HCT116 (cell line): ENCODE measurements around the gene WHAMM. TPM values are rescaled to one million over a fixed set of nuclear protein-coding genes. Genes with fewer than 3 reads are reported as not detected.

ENCODE experiments used
- ATAC-seq: fragments of 200-7000 bp; cut with Tn5 transposase; 2 replicates; pipeline ENCODE4 v1.9.1; 2020; ENCODE audit warnings: mild to moderate bottlenecking, moderate library complexity
- BruUV-seq: library from RNA; stranded (reverse); fragments of 400-500 nt; replicated peaks from 2 replicates; lab custom pipeline; 2021; lab: Mats Ljungman, UMichigan
- CTCF ChIA-PET: fragments of 300-600 bp; sonication (Branson Sonifier 250); formaldehyde crosslinking; loops from one replicate; lab custom pipeline; 2021; ENCODE audit warnings: antibody characterized with exemption; lab: Charles Lee
- POLR2A ChIA-PET: fragments of 300-600, 350-600 bp; sonication (Branson Sonifier 250); formaldehyde crosslinking; loops from one replicate; lab custom pipeline; 2021; ENCODE audit warnings: antibody characterized with exemption; lab: Charles Lee
- RAD21 ChIA-PET, 2 experiments: fragments of 300-600 bp; sonication (Branson Sonifier 250); formaldehyde crosslinking; loops; one replicate each; lab custom pipeline; 2023; ENCODE audit warnings: low total read pairs in 2 of 2; ENCODE audit not compliant: uncharacterized antibody in 2 of 2, unreplicated experiment in 2 of 2, low non-redundant PET in 1 of 2; lab: Charles Lee
- DNase-seq: peaks from one replicate; pipeline ENCODE4 v3.0.0-alpha.2; 2010; ENCODE audit warnings: low read depth, low spot score
- H2AFZ ChIP-seq: fragments of 200-600 bp; shearing (Covaris generic), sonication (generic); 2 replicates; pipeline ENCODE4 v1.6.1; 2017; ENCODE audit warnings: low read depth, mixed run types, mixed read lengths, antibody characterized with exemption, low read length; ENCODE audit not compliant: poor library complexity, severe bottlenecking
- H3K27ac ChIP-seq: 2 replicates; pipeline ENCODE4 v1.5.1; 2012; ENCODE audit warnings: low read depth, low read length
- H3K27me3 ChIP-seq: fragments of 200-600 bp; sonication (generic); 2 replicates; pipeline ENCODE4 v1.6.1; 2016; ENCODE audit warnings: mixed run types, low read length, mixed read lengths; ENCODE audit not compliant: insufficient read depth
- H3K36me3 ChIP-seq, 2 experiments: fragments of 200-500 bp in 1 of 2; fragments of 200-600 bp in 1 of 2; sonication (Bioruptor generic) in 1 of 2; sonication (generic) in 1 of 2; 2 replicates each; pipeline versions ENCODE4 v1.5.1 to v1.6.1; 2014 to 2016; ENCODE audit warnings: low read length in 2 of 2, inconsistent platforms in 1 of 2, mixed read lengths in 1 of 2, mixed run types in 1 of 2; ENCODE audit not compliant: insufficient read depth in 2 of 2, control insufficient read depth in 1 of 2
- H3K4me1 ChIP-seq, 2 experiments: fragments of 200-600 bp in 1 of 2; sonication (generic) in 1 of 2; 2 replicates each; pipeline versions ENCODE4 v1.5.1 to v1.6.1; 2012 to 2017; ENCODE audit warnings: low read length in 2 of 2, inconsistent platforms in 1 of 2, mild to moderate bottlenecking in 1 of 2, mixed read lengths in 1 of 2, mixed run types in 1 of 2, moderate library complexity in 1 of 2; ENCODE audit not compliant: insufficient read depth in 2 of 2, control insufficient read depth in 1 of 2
- H3K4me2 ChIP-seq: fragments of 200-600 bp; sonication (generic); 2 replicates; pipeline ENCODE4 v1.6.1; 2017; ENCODE audit warnings: mixed run types, low read length, mixed read lengths
- H3K4me3 ChIP-seq, 2 experiments: fragments of 200-600 bp in 1 of 2; sonication (generic) in 1 of 2; replicated peaks in 1 of 2; 2 replicates each; pipeline ENCODE4 v1.5.1; 2011 to 2016; ENCODE audit warnings: low read length in 2 of 2, control low read depth in 1 of 2, low read depth in 1 of 2, mild to moderate bottlenecking in 1 of 2, mixed read lengths in 1 of 2, mixed run types in 1 of 2
- H3K79me2 ChIP-seq: fragments of 200-600 bp; sonication (generic); 2 replicates; pipeline ENCODE4 v1.6.1; 2017; ENCODE audit warnings: mild to moderate bottlenecking, mixed run types, low read length, moderate library complexity, mixed read lengths; ENCODE audit not compliant: insufficient read depth
- H3K9ac ChIP-seq: fragments of 200-600 bp; sonication (generic); 2 replicates; pipeline ENCODE4 v1.6.1; 2016; ENCODE audit warnings: low read length, mixed read lengths
- H3K9me2 ChIP-seq: fragments of 200-600 bp; sonication (generic), shearing (Covaris generic); 2 replicates; pipeline ENCODE4 v1.6.1; 2017; ENCODE audit warnings: mixed run types, mild to moderate bottlenecking, moderate library complexity; ENCODE audit not compliant: insufficient read depth
- H3K9me3 ChIP-seq, 2 experiments: fragments of 200-500 bp in 1 of 2; fragments of 200-600 bp in 1 of 2; sonication (Bioruptor generic) in 1 of 2; sonication (generic) in 1 of 2; 2 replicates each; pipeline ENCODE4 v1.6.1; 2014 to 2017; ENCODE audit warnings: low read length in 2 of 2, mixed read lengths in 2 of 2, inconsistent platforms in 1 of 2, low read depth in 1 of 2, mild to moderate bottlenecking in 1 of 2, mixed run types in 1 of 2, moderate library complexity in 1 of 2; ENCODE audit not compliant: control insufficient read depth in 1 of 2, insufficient read depth in 1 of 2
- H4K20me1 ChIP-seq: fragments of 200-600 bp; sonication (generic), shearing (Covaris generic); 2 replicates; pipeline ENCODE4 v1.6.1; 2017; ENCODE audit warnings: mixed run types, mild to moderate bottlenecking, moderate library complexity; ENCODE audit not compliant: insufficient read depth
- CEBPB ChIP-seq: IDR thresholded peaks from 2 replicates; pipeline ENCODE4 v1.6.1; 2012; ENCODE audit warnings: low read depth
- EGR1 ChIP-seq: IDR thresholded peaks from 2 replicates; pipeline ENCODE4 v1.6.1; 2012; ENCODE audit warnings: low read depth
- EZH2 ChIP-seq: fragments of 200-600 bp; sonication (generic); IDR thresholded peaks from 2 replicates; pipeline ENCODE4 v1.6.1; 2017; ENCODE audit warnings: antibody characterized with exemption, mixed run types
- MAX ChIP-seq: IDR thresholded peaks from 2 replicates; pipeline ENCODE4 v1.6.1; 2012
- POLR2A ChIP-seq: IDR thresholded peaks from 2 replicates; pipeline ENCODE4 v1.7.0; 2011; ENCODE audit warnings: borderline replicate concordance; ENCODE audit not compliant: insufficient read depth, insufficient read length; ENCODE audit errors: extremely low read depth
- REST ChIP-seq: IDR thresholded peaks from 2 replicates; pipeline ENCODE4 v1.6.1; 2012; ENCODE audit warnings: low read depth
- SIN3A ChIP-seq: IDR thresholded peaks from 2 replicates; pipeline ENCODE4 v1.6.1; 2012; ENCODE audit warnings: low read depth
- SP1 ChIP-seq: IDR thresholded peaks from 2 replicates; pipeline ENCODE4 v1.6.1; 2012; ENCODE audit warnings: low read depth
- SRF ChIP-seq: IDR thresholded peaks from 2 replicates; pipeline ENCODE4 v1.6.1; 2012; ENCODE audit warnings: low read depth
- TCF7L2 ChIP-seq: IDR thresholded peaks from 2 replicates; pipeline ENCODE4 v1.7.0; 2011; ENCODE audit warnings: borderline replicate concordance, inconsistent platforms; ENCODE audit not compliant: insufficient read depth, insufficient read length; ENCODE audit errors: extremely low read depth
- YY1 ChIP-seq: IDR thresholded peaks from 2 replicates; pipeline ENCODE4 v1.6.1; 2011; ENCODE audit warnings: low read length, low read depth, moderate library complexity, mild to moderate bottlenecking; ENCODE audit not compliant: insufficient replicate concordance; ENCODE audit errors: extremely low read depth
- ZBTB33 ChIP-seq: IDR thresholded peaks from 2 replicates; pipeline ENCODE4 v1.6.1; 2011; ENCODE audit warnings: mild to moderate bottlenecking, low read length, moderate library complexity; ENCODE audit not compliant: insufficient replicate concordance; ENCODE audit errors: extremely low read depth
- intact Hi-C: fragments of 100-400 bp; cut with micrococcal nuclease; formaldehyde crosslinking; loops from 2 replicates; pipeline ENCODE4 v1.10.0; 2022
- total RNA-seq: library from RNA; stranded (reverse); gene quantifications from one replicate; pipeline ENCODE4 v1.2.1, GENCODE V29; 2021; ENCODE audit not compliant: unreplicated experiment
- TF ChIP-seq, protein P1 (sequence below), 3 experiments: fragments of 200-600 bp in 1 of 3; sonication (generic) in 1 of 3; IDR thresholded peaks in 2 of 3; conservative IDR thresholded peaks in 1 of 3; 2 replicates each; pipeline ENCODE4 v1.5.1; 2012 to 2017; ENCODE audit warnings: low read depth in 2 of 3, low read length in 2 of 3, antibody characterized with exemption in 1 of 3, borderline replicate concordance in 1 of 3, control low read depth in 1 of 3, mild to moderate bottlenecking in 1 of 3, mixed read lengths in 1 of 3, mixed run types in 1 of 3, moderate library complexity in 1 of 3; ENCODE audit not compliant: insufficient read depth in 1 of 3

The WHAMM gene
- total RNA-seq, 1 experiment from 2014 or later = 7.1 TPM

GRCh38 chr15:82799183-82799841, 10.1 kb upstream of the WHAMM start (continued):
- TF ChIP-seq, protein P1, sequence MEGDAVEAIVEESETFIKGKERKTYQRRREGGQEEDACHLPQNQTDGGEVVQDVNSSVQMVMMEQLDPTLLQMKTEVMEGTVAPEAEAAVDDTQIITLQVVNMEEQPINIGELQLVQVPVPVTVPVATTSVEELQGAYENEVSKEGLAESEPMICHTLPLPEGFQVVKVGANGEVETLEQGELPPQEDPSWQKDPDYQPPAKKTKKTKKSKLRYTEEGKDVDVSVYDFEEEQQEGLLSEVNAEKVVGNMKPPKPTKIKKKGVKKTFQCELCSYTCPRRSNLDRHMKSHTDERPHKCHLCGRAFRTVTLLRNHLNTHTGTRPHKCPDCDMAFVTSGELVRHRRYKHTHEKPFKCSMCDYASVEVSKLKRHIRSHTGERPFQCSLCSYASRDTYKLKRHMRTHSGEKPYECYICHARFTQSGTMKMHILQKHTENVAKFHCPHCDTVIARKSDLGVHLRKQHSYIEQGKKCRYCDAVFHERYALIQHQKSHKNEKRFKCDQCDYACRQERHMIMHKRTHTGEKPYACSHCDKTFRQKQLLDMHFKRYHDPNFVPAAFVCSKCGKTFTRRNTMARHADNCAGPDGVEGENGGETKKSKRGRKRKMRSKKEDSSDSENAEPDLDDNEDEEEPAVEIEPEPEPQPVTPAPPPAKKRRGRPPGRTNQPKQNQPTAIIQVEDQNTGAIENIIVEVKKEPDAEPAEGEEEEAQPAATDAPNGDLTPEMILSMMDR (IDR thresholded peaks at IDR 0.05 in 2 of 3, conservative IDR thresholded peaks at IDR 0.05 in 1 of 3; ENCODE audit: borderline replicate concordance in 1 of 3, insufficient read depth in 1 of 3, low read depth in 2 of 3, low read length in 2 of 3) = no peak

DNA sequence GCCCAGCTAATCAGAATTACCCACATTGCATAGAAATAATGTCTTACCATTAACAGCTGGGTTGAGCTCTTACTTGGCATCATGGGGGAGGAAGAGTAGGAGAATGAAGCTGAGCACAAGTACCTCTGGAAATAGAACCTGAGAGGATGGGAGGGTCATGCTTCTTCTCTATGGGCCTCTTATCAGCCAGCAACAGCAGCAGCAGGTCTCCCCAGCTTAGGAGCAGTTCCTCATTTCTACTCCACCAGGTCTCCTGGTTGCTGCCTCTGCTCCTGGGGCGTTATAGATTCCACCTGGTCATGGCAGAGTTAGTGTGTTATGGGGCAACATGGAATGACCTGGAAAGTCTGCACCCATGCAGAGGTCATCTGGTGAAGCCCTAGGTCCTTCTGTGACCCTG, 6.9 kb upstream of the WHAMM start:
- ATAC-seq = no peak
- no peak for TF ChIP-seq SRF
- TF ChIP-seq CEBPB = no peak
- TF ChIP-seq SP1 = no peak
- no peak for TF ChIP-seq EGR1
- TF ChIP-seq ZBTB33 = no peak
- TF ChIP-seq SIN3A = no peak
- TF ChIP-seq POLR2A = no peak
- TF ChIP-seq, protein P1 (IDR thresholded peaks at IDR 0.05 in 2 of 3, conservative IDR thresholded peaks at IDR 0.05 in 1 of 3; ENCODE audit: borderline replicate concordance in 1 of 3, insufficient read depth in 1 of 3, low read depth in 2 of 3, low read length in 2 of 3) = no peak
- TF ChIP-seq EZH2 = no peak
- TF ChIP-seq REST = no peak
- TF ChIP-seq TCF7L2 = no peak
- TF ChIP-seq MAX = no peak
- TF ChIP-seq YY1 = no peak

More for the DNA sequence above, 6.9 kb upstream of the WHAMM start:
- Histone ChIP-seq H3K9ac (no peak overlapping the region), H3K27me3 (peaks cover 5% of the 10 kb centered on the region; the same call in 1 of the 2 replicates), H3K4me2 (no peak overlapping the region), H2AFZ (no peak overlapping the region), H3K9me3 (no peaks in the 10 kb centered on the region), H3K79me2 (no peaks in the 10 kb centered on the region), H3K36me3 (no peaks in the 10 kb centered on the region), H3K9me2 (no peaks in the 10 kb centered on the region), H3K27ac (no peak overlapping the region), H4K20me1 (no peaks in the 10 kb centered on the region), H3K4me3 (no peak overlapping the region), H3K4me1 (peaks cover 0 to 8% of the 10 kb centered on the region in 2 experiments; a peak in 2 of 4 replicates)
- BruUV-seq = no TSS peak
- ChIA-PET POLR2A (no interaction called here), CTCF (no interaction called here), RAD21 (no interaction called here)
- intact Hi-C loops = no loop called here
- no peak for DNase-seq
